Skeletal muscle cell (primary cell): ENCODE data around the gene FGF18.

Experiments
- DNase-seq: peaks from one replicate; pipeline ENCODE4 v3.0.0-alpha.2; 2010; ENCODE audit warnings: low read depth
- H3K4me3 ChIP-seq: 2 replicates; pipeline ENCODE4 v1.5.1; 2011; ENCODE audit warnings: low read depth, mild to moderate bottlenecking, control low read depth, low read length, moderate library complexity

FGF18 gene

DNA sequence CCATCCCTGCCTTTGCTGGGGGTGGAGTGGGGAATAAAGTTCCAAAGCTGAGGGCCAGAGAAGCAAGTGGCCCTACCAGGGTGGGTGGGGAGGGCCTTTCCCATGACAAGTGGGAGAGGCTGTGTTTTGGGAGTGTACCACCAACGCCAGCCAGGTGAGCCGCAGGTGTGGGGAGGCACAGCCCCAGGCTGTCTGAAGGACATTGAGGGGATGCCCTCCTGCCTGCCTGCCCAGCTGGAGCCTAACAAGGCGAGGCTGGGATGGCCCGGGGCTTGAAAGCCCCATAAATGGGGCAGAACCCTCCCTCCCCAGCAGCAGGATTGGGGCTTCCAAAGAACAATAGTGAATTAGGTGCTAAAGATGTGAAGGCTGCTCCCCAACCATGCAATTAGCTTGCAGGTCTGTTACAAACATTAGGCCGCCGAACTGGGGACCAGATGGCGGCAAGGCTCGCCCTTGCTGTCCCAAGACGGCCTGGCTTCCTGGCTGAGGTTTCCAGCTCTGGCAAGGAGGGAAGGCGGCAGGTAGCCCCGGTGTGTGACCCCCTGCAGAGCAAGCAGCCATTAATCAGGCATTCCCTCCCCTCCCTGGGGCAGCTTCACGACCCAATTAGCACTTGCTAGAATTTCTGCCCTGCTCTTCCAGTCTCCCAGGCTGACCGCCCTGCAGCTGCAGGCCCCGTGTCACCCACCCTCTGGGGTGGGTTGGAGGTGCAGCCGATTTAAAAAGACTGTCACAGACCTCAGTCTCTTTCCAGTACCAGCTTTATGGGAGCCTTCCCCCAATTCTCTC is 42.9 kb downstream of the FGF18 start:
- no peak for DNase-seq
- no peak overlapping the region for H3K4me3 ChIP-seq

- no peak overlapping the region for H3K4me3 ChIP-seq
- DNase-seq, result no peak
Observed at GRCh38 chr5:171462928-171463861, 43.7 kb downstream of the FGF18 start.

- no peak for DNase-seq
- H3K4me3 ChIP-seq, result no peak overlapping the region
Observed at GRCh38 chr5:171463862-171464229, 44.4 kb downstream of the FGF18 start.

DNA sequence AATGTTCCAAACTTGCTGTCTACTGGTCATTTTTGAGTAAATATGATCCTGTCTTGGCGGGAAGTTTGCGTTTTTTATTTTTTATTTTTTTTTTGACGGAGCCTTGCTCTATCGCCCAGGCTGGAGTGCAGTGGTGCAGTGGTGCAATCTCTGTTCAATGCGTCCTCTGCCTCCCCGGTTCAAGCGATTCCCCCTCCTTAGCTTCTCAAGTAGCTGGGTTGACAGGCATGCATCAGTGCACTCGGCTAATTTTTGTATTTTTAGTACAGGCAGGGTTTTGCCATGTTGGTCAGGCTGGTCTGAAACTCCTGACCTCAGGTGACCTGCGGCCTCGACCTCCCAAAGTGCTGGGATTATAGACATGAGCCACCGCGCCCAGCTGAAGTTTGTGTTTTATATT is 45.4 kb downstream of the FGF18 start:
- no peak for DNase-seq
- H3K4me3 ChIP-seq, result no peak overlapping the region

DNA sequence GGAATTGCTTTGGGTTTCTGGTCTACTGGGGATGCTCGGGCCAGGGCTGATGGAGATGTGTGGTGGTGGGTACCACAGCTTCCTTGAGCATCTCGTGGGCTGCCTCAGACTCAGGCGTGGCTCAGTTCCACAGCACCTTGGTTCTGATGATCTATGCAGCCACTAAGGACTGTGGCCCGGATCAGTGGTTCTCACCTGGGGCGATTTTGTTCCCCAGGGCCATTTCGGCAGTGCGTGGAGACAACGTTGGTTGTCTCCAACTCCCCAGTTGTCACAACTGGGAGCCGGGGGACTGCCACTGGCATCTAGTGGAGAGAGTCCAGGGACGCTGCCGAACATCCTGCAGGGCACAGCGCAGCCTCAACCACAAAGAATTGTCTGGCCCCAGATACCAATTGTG is 47.7 kb downstream of the FGF18 start:
- H3K4me3 ChIP-seq, result no peak overlapping the region
- DNase-seq, result no peak

DNA sequence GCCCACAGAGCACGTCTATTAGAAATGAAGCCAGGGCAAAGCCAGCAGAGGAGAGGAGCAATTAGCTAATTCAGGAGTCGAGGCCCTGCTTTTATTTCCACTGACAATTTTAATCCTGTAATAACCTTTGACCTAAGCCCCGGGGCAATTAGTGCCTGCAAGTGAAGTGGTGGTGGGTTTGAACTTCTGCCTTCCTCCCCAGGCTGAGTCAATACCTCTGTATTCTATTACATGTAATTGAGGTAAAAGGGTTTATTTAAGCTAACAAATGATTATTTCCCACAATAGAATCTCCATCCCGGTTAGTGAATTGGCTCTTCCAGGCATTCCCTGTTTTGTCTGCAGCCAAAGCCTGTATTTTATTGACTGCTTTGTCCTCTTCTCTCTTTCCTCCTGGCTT is 49.9 kb downstream of the FGF18 start:
- no peak overlapping the region for H3K4me3 ChIP-seq
- no peak for DNase-seq

- no peak overlapping the region for H3K4me3 ChIP-seq
- DNase-seq, result no peak
Observed at GRCh38 chr5:171470420-171470819, 51.0 kb downstream of the FGF18 start.

GRCh38 chr5:171474230-171474813 is 54.9 kb downstream of the FGF18 start:
- DNase-seq, result no peak

GRCh38 chr5:171475596-171475995 is 56.1 kb downstream of the FGF18 start:
- H3K4me3 ChIP-seq, result no peak overlapping the region
- DNase-seq, result no peak

More at GRCh38 chr5:171474230-171474813, 54.9 kb downstream of the FGF18 start:
- H3K4me3 ChIP-seq, result no peak overlapping the region

- H3K4me3 ChIP-seq, result no peak overlapping the region
- no peak for DNase-seq
Observed at GRCh38 chr5:171476701-171477100, 57.3 kb downstream of the FGF18 start.

DNA sequence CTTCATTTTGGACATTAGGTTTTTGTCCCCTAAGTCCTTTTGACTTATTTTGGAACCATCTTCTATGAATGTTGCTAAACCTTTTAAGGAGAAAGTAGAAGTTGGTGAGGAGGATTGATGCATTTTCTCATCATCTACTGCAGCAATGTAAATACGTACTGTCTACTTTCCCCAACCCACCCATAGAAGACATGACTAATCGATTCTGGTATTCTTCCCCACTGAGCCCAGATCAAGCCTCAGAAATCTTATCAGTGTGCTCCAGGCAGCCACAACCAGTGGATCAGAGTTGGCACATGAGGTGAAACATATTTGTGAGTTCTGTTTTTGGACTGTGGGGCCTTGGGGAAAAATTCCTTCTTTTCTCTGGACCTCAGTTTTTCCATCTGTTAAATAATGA is 57.7 kb downstream of the FGF18 start:
- DNase-seq, result no peak
- no peak overlapping the region for H3K4me3 ChIP-seq

DNA sequence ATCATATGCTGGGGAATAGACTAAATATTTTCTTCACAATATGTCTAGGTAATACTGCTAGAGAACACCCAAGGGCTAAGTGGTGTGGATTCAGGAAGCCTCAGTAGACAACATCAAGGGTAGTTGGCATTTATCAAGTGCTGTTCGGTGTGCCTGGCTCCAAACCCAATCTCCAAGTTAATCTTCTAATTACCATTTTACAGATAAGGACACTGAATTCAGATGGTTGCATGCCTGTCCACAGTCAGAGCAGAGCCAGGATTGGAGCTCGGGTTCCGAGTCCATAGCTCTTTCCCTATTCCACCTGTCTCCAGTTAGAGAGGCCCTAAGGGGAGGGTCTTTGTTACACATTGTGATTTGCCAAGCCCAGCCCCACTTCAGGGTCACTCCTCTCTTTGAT is 58.2 kb downstream of the FGF18 start:
- no peak for DNase-seq
- H3K4me3 ChIP-seq, result no peak overlapping the region

DNA sequence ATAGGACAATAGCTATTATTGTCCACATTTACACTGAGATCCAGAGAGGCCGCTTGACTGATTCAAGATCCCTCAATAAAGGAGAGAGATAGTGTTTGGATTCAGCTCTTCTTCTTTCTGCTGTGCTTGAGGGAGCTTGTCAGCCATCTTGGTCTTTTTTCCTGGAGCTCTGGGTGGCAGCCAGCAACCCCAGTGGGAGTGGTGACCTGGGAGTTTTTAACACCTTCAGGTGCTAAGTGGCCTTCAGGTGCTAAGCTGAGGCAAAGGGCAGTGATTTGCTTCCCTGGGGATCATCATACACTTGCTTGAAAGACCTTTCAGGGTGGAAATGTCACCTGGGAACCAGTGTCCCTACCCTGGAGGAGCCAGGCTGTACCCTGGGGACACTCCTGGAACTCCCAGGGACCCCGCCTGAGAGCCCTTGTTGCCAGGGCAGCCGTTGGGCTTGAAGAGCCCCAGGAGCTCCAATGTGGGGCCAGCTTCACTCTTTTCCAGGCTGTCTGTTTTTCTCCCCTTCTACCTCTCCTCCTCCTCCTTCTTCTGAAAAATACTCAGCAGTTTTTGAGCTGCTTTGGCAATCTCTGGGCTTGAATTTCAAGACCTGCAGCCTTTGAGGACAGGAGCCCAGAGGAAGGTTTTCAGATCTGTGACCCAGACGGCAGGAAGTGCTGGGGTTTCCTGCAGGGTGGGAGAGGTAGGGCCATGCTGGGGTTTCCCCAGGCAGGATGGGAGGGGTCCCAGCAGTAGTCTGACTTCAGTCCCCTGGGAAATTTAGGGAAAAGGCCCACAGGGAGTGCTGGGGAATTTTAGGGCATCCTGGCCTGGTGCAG is 59.7 kb downstream of the FGF18 start:
- no peak overlapping the region for H3K4me3 ChIP-seq

GRCh38 chr5:171479776-171480125 is 60.3 kb downstream of the FGF18 start:
- DNase-seq, result no peak
- no peak overlapping the region for H3K4me3 ChIP-seq

More for the DNA sequence above, 59.7 kb downstream of the FGF18 start:
- no peak for DNase-seq

DNA sequence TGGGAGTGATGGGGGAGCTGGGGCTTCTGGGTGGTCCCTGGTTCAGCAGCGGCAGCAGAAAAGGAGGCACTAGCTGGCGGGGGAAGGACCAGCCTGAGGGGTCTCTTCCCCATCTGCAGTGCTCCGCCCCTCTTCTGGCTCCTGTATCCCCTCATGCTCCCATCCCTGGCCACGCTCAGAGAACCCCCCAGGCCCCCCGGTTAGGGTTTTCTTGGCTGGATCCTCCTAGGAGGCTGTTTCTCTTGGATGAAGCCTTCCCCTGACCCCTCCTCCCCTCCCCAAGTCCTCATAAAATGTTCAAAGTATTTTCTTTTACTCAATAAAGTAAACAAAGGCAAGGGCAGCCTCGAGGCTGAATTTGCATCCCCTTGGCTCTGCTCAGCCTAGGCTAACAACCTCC is 60.8 kb downstream of the FGF18 start:
- DNase-seq, result no peak
- H3K4me3 ChIP-seq, result no peak overlapping the region

- no peak overlapping the region for H3K4me3 ChIP-seq
- no peak for DNase-seq
Observed at GRCh38 chr5:171481571-171482433, 62.4 kb downstream of the FGF18 start.

DNA sequence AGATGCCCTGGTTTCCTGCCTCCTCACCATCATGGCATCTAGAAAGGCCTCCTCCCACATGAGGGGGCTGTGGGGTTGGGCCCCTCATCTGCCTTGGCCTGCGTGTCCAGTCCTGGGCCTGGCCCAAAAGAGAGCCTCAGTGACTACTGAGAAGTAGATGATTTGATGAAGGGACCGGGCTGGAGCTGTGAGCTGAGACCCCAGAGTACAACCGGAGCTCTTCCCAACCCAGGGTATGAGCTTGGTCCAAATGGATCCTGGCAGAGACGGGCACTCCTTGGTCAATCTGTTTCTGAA is 62.9 kb downstream of the FGF18 start:
- DNase-seq, result no peak

GRCh38 chr5:171483551-171484135 is 64.2 kb downstream of the FGF18 start:
- no peak overlapping the region for H3K4me3 ChIP-seq
- peak; percentile 90 for DNase-seq

More for the DNA sequence above, 62.9 kb downstream of the FGF18 start:
- no peak overlapping the region for H3K4me3 ChIP-seq
